ENCODE results near the gene MGLL. TPM values are rescaled to one million over a fixed set of nuclear protein-coding genes. Genes with fewer than 3 reads are reported as not detected.
A peak's percentile ranks its signal among the peaks of the same experiment; 100 is the strongest.

Gene MGLL
- total RNA-seq, 2 experiments from 2014 or later, result 3.4 to 5.0 TPM

- no peak overlapping the region for H3K27ac Mint-ChIP-seq
- H3K4me1 Mint-ChIP-seq, result no peaks in the 10 kb centered on the region
- DNase-seq (no peak), ATAC-seq (no peak)
- no peaks in the 10 kb centered on the region for H3K9me3 Mint-ChIP-seq (ENCODE audit: low read depth)
- H3K4me3 Mint-ChIP-seq, result no peak overlapping the region
- CTCF ChIA-PET, result no interaction called here
- H3K36me3 Mint-ChIP-seq, result no peaks in the 10 kb centered on the region
- peaks cover 20% of the 10 kb centered on the region for H3K27me3 Mint-ChIP-seq
Measured at GRCh38 chr3:127849368-127849767, 27.1 kb upstream of the MGLL start.

- no peak for ATAC-seq
- H3K4me1 Mint-ChIP-seq, result no peaks in the 10 kb centered on the region
- H3K27ac Mint-ChIP-seq, result no peak overlapping the region
- CTCF ChIA-PET, result no interaction called here
- no peak for DNase-seq
- no peak overlapping the region for H3K4me3 Mint-ChIP-seq
- peaks cover 16% of the 10 kb centered on the region for H3K27me3 Mint-ChIP-seq
- no peaks in the 10 kb centered on the region for H3K9me3 Mint-ChIP-seq (ENCODE audit: low read depth)
- H3K36me3 Mint-ChIP-seq, result no peaks in the 10 kb centered on the region
Measured at GRCh38 chr3:127848131-127849129, 26.1 kb upstream of the MGLL start.

- Mint-ChIP-seq H3K27ac (no peak overlapping the region), H3K4me3 (no peak overlapping the region), H3K9me3 (ENCODE audit: low read depth) (no peaks in the 10 kb centered on the region), H3K36me3 (no peaks in the 10 kb centered on the region), H3K27me3 (peaks cover 16% of the 10 kb centered on the region), H3K4me1 (no peaks in the 10 kb centered on the region)
- CTCF ChIA-PET, result no interaction called here
- ATAC-seq (no peak), DNase-seq (no peak)
Measured at GRCh38 chr3:127847236-127847720, 25.0 kb upstream of the MGLL start.

GRCh38 chr3:127846576-127846975 is 24.3 kb upstream of the MGLL start:
- no peak overlapping the region for H3K27ac Mint-ChIP-seq
- DNase-seq (no peak), ATAC-seq (no peak)
- H3K9me3 Mint-ChIP-seq (ENCODE audit: low read depth), result no peaks in the 10 kb centered on the region
- H3K4me1 Mint-ChIP-seq, result no peaks in the 10 kb centered on the region
- H3K4me3 Mint-ChIP-seq, result no peak overlapping the region
- CTCF ChIA-PET, result no interaction called here
- peaks cover 16% of the 10 kb centered on the region for H3K27me3 Mint-ChIP-seq
- no peaks in the 10 kb centered on the region for H3K36me3 Mint-ChIP-seq

- Mint-ChIP-seq H3K4me3 (no peak overlapping the region), H3K36me3 (no peaks in the 10 kb centered on the region), H3K27me3 (peaks cover 16% of the 10 kb centered on the region), H3K4me1 (no peaks in the 10 kb centered on the region), H3K9me3 (ENCODE audit: low read depth) (no peaks in the 10 kb centered on the region), H3K27ac (no peak overlapping the region)
- DNase-seq (no peak), ATAC-seq (no peak)
- CTCF ChIA-PET, result interaction anchor here (0.9 kb wide), 1 partner anchor 11 kb away, joined by 3 read pairs; no protein-coding TSS in a partner anchor
Measured at GRCh38 chr3:127844326-127844942, 22.1 kb upstream of the MGLL start.

- H3K4me3 Mint-ChIP-seq, result no peak overlapping the region
- H3K9me3 Mint-ChIP-seq (ENCODE audit: low read depth), result no peaks in the 10 kb centered on the region
- peaks cover 3% of the 10 kb centered on the region for H3K27me3 Mint-ChIP-seq
- CTCF ChIA-PET, result no interaction called here
- peaks cover 3% of the 10 kb centered on the region for H3K4me1 Mint-ChIP-seq
- no peak overlapping the region for H3K27ac Mint-ChIP-seq
- DNase-seq (no peak), ATAC-seq (no peak)
- no peaks in the 10 kb centered on the region for H3K36me3 Mint-ChIP-seq
Measured at GRCh38 chr3:127840671-127841070, 18.4 kb upstream of the MGLL start.

- Mint-ChIP-seq H3K27ac (no peak overlapping the region), H3K4me3 (no peak overlapping the region), H3K4me1 (peaks cover 3% of the 10 kb centered on the region), H3K36me3 (no peaks in the 10 kb centered on the region), H3K9me3 (ENCODE audit: low read depth) (no peaks in the 10 kb centered on the region), H3K27me3 (no peaks in the 10 kb centered on the region)
- ATAC-seq (no peak), DNase-seq (no peak)
- CTCF ChIA-PET, result no interaction called here
Measured at GRCh38 chr3:127839099-127839498, 16.8 kb upstream of the MGLL start.

GRCh38 chr3:127835993-127836882 is 13.9 kb upstream of the MGLL start:
- DNase-seq, result no peak
- H3K27me3 Mint-ChIP-seq, result no peaks in the 10 kb centered on the region
- H3K9me3 Mint-ChIP-seq (ENCODE audit: low read depth), result no peaks in the 10 kb centered on the region
- CTCF ChIA-PET, result interaction anchor here (0.7 to 1.1 kb wide), 2 partner anchors 24 to 141 kb away, joined by 3 to 4 read pairs; no protein-coding TSS in a partner anchor
- H3K4me3 Mint-ChIP-seq, result no peak overlapping the region
- no peak for ATAC-seq
- peaks cover 3% of the 10 kb centered on the region for H3K4me1 Mint-ChIP-seq
- H3K36me3 Mint-ChIP-seq, result no peaks in the 10 kb centered on the region
- H3K27ac Mint-ChIP-seq, result no peak overlapping the region

- peaks cover 6% of the 10 kb centered on the region for H3K9me3 Mint-ChIP-seq (ENCODE audit: low read depth)
- no peak for DNase-seq
- peaks cover 1% of the 10 kb centered on the region for H3K36me3 Mint-ChIP-seq
- H3K27me3 Mint-ChIP-seq, result peaks cover 3% of the 10 kb centered on the region
- H3K27ac Mint-ChIP-seq, result no peak overlapping the region
- peaks cover 3% of the 10 kb centered on the region for H3K4me1 Mint-ChIP-seq
- no peak overlapping the region for H3K4me3 Mint-ChIP-seq
- no peak for ATAC-seq
- CTCF ChIA-PET, result interaction anchor here (0.6 kb wide), 1 partner anchor 16 kb away, joined by 3 read pairs; no protein-coding TSS in a partner anchor
Measured at GRCh38 chr3:127834771-127835170, 12.5 kb upstream of the MGLL start.

GRCh38 chr3:127833281-127834032 is 11.1 kb upstream of the MGLL start:
- CTCF ChIA-PET, result interaction anchor here (1.0 to 2.4 kb wide), 4 partner anchors 11 to 258 kb away, joined by 3 to 10 read pairs (median 7); no protein-coding TSS in a partner anchor
- Mint-ChIP-seq H3K4me1 (peaks cover 3% of the 10 kb centered on the region), H3K27ac (no peak overlapping the region), H3K27me3 (peaks cover 3% of the 10 kb centered on the region), H3K4me3 (no peak overlapping the region), H3K36me3 (peaks cover 6% of the 10 kb centered on the region), H3K9me3 (ENCODE audit: low read depth) (peaks cover 12% of the 10 kb centered on the region)
- no peak for ATAC-seq
- no peak for DNase-seq

GRCh38 chr3:127831723-127832172 is 9.4 kb upstream of the MGLL start:
- DNase-seq, result peak; percentile 65
- H3K4me1 Mint-ChIP-seq, result peaks cover 3% of the 10 kb centered on the region

GRCh38 chr3:127829537-127829936 is 7.2 kb upstream of the MGLL start:
- Mint-ChIP-seq H3K27ac (no peak overlapping the region), H3K4me3 (no peak overlapping the region), H3K9me3 (ENCODE audit: low read depth) (peaks cover 12% of the 10 kb centered on the region), H3K27me3 (peaks cover 12% of the 10 kb centered on the region), H3K36me3 (peaks cover 8% of the 10 kb centered on the region), H3K4me1 (peaks cover 10% of the 10 kb centered on the region)
- CTCF ChIA-PET, result interaction anchor here (0.9 to 1.5 kb wide), 4 partner anchors 38 to 255 kb away, joined by 3 to 7 read pairs (median 4); no protein-coding TSS in a partner anchor
- ATAC-seq (no peak), DNase-seq (no peak)

More at GRCh38 chr3:127831723-127832172, 9.4 kb upstream of the MGLL start:
- CTCF ChIA-PET, result interaction anchor here (0.7 to 2.4 kb wide), 19 partner anchors 8 to 269 kb away, joined by 3 to 10 read pairs (median 3); partner anchors contain the start of gene TPRA1
- H3K27me3 Mint-ChIP-seq, result peaks cover 5% of the 10 kb centered on the region
- H3K27ac Mint-ChIP-seq, result no peak overlapping the region
- peaks cover 12% of the 10 kb centered on the region for H3K9me3 Mint-ChIP-seq (ENCODE audit: low read depth)
- H3K4me3 Mint-ChIP-seq, result no peak overlapping the region
- ATAC-seq, result peak; percentile 76
- peaks cover 8% of the 10 kb centered on the region for H3K36me3 Mint-ChIP-seq
